Keratinocyte (primary cell): ENCODE measurements around the gene BRD3OS. TPM values are rescaled to one million over a fixed set of nuclear protein-coding genes. Genes with fewer than 3 reads are reported as not detected.

Experiments
- DNase-seq: peaks from one replicate; pipeline ENCODE4 v3.0.0-alpha.2; 2011; ENCODE audit warnings: low read depth, missing footprints, low spot score
- FAIRE-seq: peaks from 2 replicates; lab custom pipeline; 2011; peaks lifted over from hg19 to GRCh38; lab: Jason Lieb, UNC
- H2AFZ ChIP-seq: 2 replicates; pipeline ENCODE4 v1.6.0; 2012; ENCODE audit warnings: low read length, control low read depth, inconsistent platforms; ENCODE audit not compliant: control insufficient read depth
- H3K27ac ChIP-seq: 2 replicates; pipeline ENCODE4 v1.5.1; 2011; ENCODE audit warnings: low read length; ENCODE audit not compliant: control insufficient read depth, insufficient read depth
- H3K27me3 ChIP-seq: 3 replicates; pipeline ENCODE4 v1.6.0; 2011; ENCODE audit warnings: low read length; ENCODE audit not compliant: control insufficient read depth, insufficient read depth; ENCODE audit errors: extremely low read depth
- H3K36me3 ChIP-seq, 2 experiments: 2 replicates in 1 of 2; 3 replicates in 1 of 2; pipeline ENCODE4 v1.5.1; 2011; ENCODE audit warnings: low read length in 2 of 2, mild to moderate bottlenecking in 1 of 2; ENCODE audit not compliant: control insufficient read depth in 2 of 2, insufficient read depth in 2 of 2; ENCODE audit errors: extremely low read depth in 1 of 2
- H3K4me1 ChIP-seq: 3 replicates; pipeline ENCODE4 v1.5.1; 2011; ENCODE audit warnings: low read length; ENCODE audit not compliant: control insufficient read depth, insufficient read depth; ENCODE audit errors: extremely low read depth
- H3K4me2 ChIP-seq: 3 replicates; pipeline ENCODE4 v1.6.0; 2011; ENCODE audit warnings: low read depth, low read length; ENCODE audit not compliant: control insufficient read depth, insufficient read depth; ENCODE audit errors: extremely low read depth
- H3K4me3 ChIP-seq, 3 experiments: fragments of 200-600 bp in 1 of 3; sonication (generic) in 1 of 3; 2 replicates in 2 of 3; 3 replicates in 1 of 3; pipeline ENCODE4 v1.5.1; 2011 to 2016; ENCODE audit warnings: low read length in 3 of 3, mild to moderate bottlenecking in 3 of 3, control low read depth in 2 of 3, inconsistent platforms in 1 of 3, low read depth in 1 of 3, mixed read lengths in 1 of 3, mixed run types in 1 of 3, moderate library complexity in 1 of 3; ENCODE audit not compliant: control insufficient read depth in 2 of 3, insufficient read depth in 2 of 3; ENCODE audit errors: extremely low read depth in 1 of 3
- H3K79me2 ChIP-seq: 2 replicates; pipeline ENCODE4 v1.6.0; 2012; ENCODE audit warnings: low read length; ENCODE audit not compliant: control insufficient read depth, insufficient read depth
- H3K9ac ChIP-seq: 3 replicates; pipeline ENCODE4 v1.6.0; 2011; ENCODE audit warnings: low read length; ENCODE audit not compliant: control insufficient read depth, insufficient read depth; ENCODE audit errors: extremely low read depth
- H3K9me1 ChIP-seq: 3 replicates; pipeline ENCODE4 v1.6.0; 2011; ENCODE audit warnings: low read length; ENCODE audit not compliant: control insufficient read depth, insufficient read depth; ENCODE audit errors: extremely low read depth
- H3K9me3 ChIP-seq: 2 replicates; pipeline ENCODE4 v1.5.1; 2012; ENCODE audit warnings: low read depth, low read length; ENCODE audit not compliant: control insufficient read depth
- H4K20me1 ChIP-seq: 3 replicates; pipeline ENCODE4 v1.6.0; 2011; ENCODE audit warnings: low read length; ENCODE audit not compliant: control insufficient read depth, insufficient read depth; ENCODE audit errors: extremely low read depth
- CTCF ChIP-seq, 3 experiments: IDR thresholded peaks in 1 of 3; conservative IDR thresholded peaks in 1 of 3; optimal IDR thresholded peaks in 1 of 3; 2 replicates in 2 of 3; 3 replicates in 1 of 3; pipeline versions ENCODE3 to v1.5.1; 2011; ENCODE audit warnings: low read length in 3 of 3, mild to moderate bottlenecking in 3 of 3, moderate library complexity in 2 of 3, control low read depth in 1 of 3, inconsistent platforms in 1 of 3; ENCODE audit not compliant: insufficient read depth in 2 of 3; ENCODE audit errors: extremely low read depth in 1 of 3
- EZH2 ChIP-seq: IDR thresholded peaks from one replicate; pipeline ENCODE4 v1.6.1; 2012; ENCODE audit warnings: inconsistent platforms, mild to moderate bottlenecking, low read length, moderate library complexity
- dilution Hi-C: fragments of 300-500 bp; cut with MboI; formaldehyde crosslinking; loops from one replicate; pipeline ENCODE4 v1.7.0; 2020; ENCODE audit warnings: low sequenced_read_pairs; ENCODE audit not compliant: extremely low pct_ligation_motif_present
- polyA plus RNA-seq, 5 experiments: library from polyadenylated mRNA; depleted of rRNA in 3 of 5; stranded (reverse) in 3 of 5; stranded (forward) in 1 of 5; unstranded in 1 of 5; fragments of >200 nt; gene quantifications; 1 replicate in 1 of 5; 2 replicates in 3 of 5; 3 replicates in 1 of 5; pipeline versions ENCODE4 v1.2.1 to v1.2.3, GENCODE V29; 2011 to 2012; ENCODE audit warnings: missing spikeins in 2 of 5, low read depth in 1 of 5, low replicate concordance in 1 of 5

BRD3OS gene
- polyA plus RNA-seq, 1 donor (not counting 4 experiments of a cell fraction or from before 2014, with no cell fraction given) = 8.5 TPM

DNA sequence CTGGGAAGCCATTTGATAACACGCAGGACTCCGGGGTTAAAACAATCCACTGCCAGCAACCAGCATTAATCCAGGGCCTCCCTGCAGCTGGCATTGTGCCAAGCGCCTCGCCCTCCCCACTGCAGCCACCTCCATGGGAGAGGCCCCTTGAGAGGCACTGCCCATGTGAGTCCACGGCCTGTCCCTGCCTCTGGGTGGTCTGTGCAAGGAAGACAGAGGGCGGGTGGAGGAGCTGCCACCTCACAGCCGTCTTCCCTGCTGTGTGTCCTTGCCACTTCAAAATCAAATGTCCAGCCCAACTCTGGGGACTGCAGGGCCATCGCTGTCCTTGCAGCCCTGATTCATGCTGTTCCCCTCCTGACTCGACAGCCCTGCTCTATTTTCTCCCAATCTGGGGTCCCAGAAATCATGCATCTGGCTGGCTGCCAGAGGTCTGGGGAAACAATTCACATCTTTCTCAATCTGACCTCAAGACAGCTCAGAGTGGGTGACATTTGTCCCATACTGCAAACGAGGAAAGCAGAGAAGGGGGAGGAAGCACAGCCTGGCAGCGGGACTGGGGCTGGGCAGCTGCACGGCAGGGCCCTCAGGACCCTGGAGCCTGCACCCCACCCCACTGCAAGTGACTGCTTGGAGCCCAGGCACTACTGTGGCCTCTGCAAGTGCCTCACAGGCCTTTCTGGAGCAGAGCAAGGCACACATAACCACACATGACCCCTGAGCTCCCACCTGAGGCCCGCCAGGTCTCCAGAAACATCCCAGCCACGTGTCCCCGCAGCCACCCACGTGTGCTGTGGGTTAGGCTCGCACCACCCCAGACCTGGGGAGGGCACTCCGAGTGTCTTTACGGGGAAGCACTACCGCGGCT lies 15.7 kb downstream of the BRD3OS start:
- no peak for TF ChIP-seq CTCF (optimal IDR thresholded peaks at IDR 0.05 in 1 of 3, IDR thresholded peaks at IDR 0.05 in 1 of 3, conservative IDR thresholded peaks at IDR 0.05 in 1 of 3; ENCODE audit: extremely low read depth in 1 of 3, insufficient read depth in 2 of 3, low read length in 3 of 3)
- no peak for TF ChIP-seq EZH2
- H3K4me1 ChIP-seq = no peaks in the 10 kb centered on the region
- peaks cover 4 to 24% of the 10 kb centered on the region in 2 experiments for H3K36me3 ChIP-seq
- H3K4me2 ChIP-seq = no peak overlapping the region
- no peak overlapping the region for H2AFZ ChIP-seq
- no peaks in the 10 kb centered on the region for H3K9me3 ChIP-seq
- no peaks in the 10 kb centered on the region for H4K20me1 ChIP-seq
- no peaks in the 10 kb centered on the region for H3K27me3 ChIP-seq
- H3K9ac ChIP-seq = no peak overlapping the region
- no peaks in the 10 kb centered on the region for H3K9me1 ChIP-seq
- no peaks in the 10 kb centered on the region for H3K79me2 ChIP-seq
- no peak overlapping the region for H3K27ac ChIP-seq
- dilution Hi-C loops = no loop called here
- no peak overlapping the region for H3K4me3 ChIP-seq
- no peak for DNase-seq
- no peak for FAIRE-seq

- DNase-seq = no peak
- H3K27ac ChIP-seq = no peak overlapping the region
- TF ChIP-seq CTCF (optimal IDR thresholded peaks at IDR 0.05 in 1 of 3, IDR thresholded peaks at IDR 0.05 in 1 of 3, conservative IDR thresholded peaks at IDR 0.05 in 1 of 3; ENCODE audit: extremely low read depth in 1 of 3, insufficient read depth in 2 of 3, low read length in 3 of 3) (no peak), EZH2 (no peak)
- no peak overlapping the region for H2AFZ ChIP-seq
- no peak overlapping the region for H3K9ac ChIP-seq
- FAIRE-seq = no peak
- H3K4me1 ChIP-seq = no peaks in the 10 kb centered on the region
- H3K27me3 ChIP-seq = no peaks in the 10 kb centered on the region
- H3K4me3 ChIP-seq = no peak overlapping the region
- dilution Hi-C loops = no loop called here
- H3K9me1 ChIP-seq = no peaks in the 10 kb centered on the region
- no peak overlapping the region for H3K4me2 ChIP-seq
- H3K9me3 ChIP-seq = no peaks in the 10 kb centered on the region
- no peaks in the 10 kb centered on the region for H4K20me1 ChIP-seq
- peaks cover 4 to 23% of the 10 kb centered on the region in 2 experiments for H3K36me3 ChIP-seq
- H3K79me2 ChIP-seq = no peaks in the 10 kb centered on the region
These were observed 16.3 kb downstream of the BRD3OS start for GRCh38 chr9:134041649-134041962.
